Measurements from ENCODE around the gene INSR.
"Not testable (repeated sequence)": the region's sequence is repeated elsewhere in the genome, so short reads cannot be mapped to it uniquely, and the experiment has no call there.

The INSR gene

DNA sequence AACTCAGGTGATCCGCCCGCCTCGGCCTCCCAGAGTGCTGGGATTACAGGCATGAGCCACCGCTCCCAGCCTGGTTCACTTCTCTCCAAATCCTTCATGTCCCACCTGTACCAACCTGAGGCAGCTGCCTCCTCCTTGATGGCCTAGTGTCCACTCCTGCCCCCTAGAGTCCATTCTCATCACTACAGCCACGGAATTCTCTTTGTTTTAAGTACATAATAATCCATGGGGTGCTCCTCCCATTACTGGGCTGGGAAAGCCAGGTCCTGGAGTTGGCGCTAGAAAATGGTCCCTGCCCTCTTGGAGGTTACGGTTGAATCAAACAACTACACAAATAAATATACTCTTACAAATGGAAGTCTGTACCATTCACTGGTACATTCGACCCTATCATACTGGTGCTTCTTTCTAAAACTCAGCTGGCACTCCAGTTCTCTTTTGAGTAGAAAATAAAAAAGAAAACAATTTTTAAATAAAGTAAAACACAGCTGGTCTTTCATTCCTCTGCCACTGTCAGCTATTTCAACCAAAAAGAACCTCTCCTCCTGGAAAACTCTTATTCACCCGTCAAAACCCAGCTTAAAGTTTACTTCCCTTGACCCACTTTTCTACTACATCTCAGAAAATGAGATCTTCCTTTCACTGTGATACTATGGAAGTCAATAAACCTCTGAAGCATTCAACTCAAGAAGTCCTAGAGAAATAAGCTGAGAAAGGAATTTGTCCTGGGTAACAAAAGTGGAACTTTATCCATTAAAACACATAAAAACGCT, 32.1 kb upstream of the INSR start:
- no peaks in the 10 kb centered on the region for H3K36me3 ChIP-seq (ENCODE audit: insufficient read depth, low read length)
- no peak overlapping the region for H3K27ac ChIP-seq (ENCODE audit: low read depth, low read length)
- no peaks in the 10 kb centered on the region for H3K4me1 ChIP-seq (ENCODE audit: insufficient read depth, low read length)
- H3K27me3 ChIP-seq (ENCODE audit: control insufficient read depth in 1 of 2, insufficient read depth in 2 of 2, low read length in 2 of 2), result no peaks in the 10 kb centered on the region
- H3K4me3 ChIP-seq (ENCODE audit: low read depth in 1 of 2, low read length in 2 of 2), result no peak overlapping the region
- H3K9me3 ChIP-seq (ENCODE audit: low read length), result no peaks in the 10 kb centered on the region
- no peak overlapping the region for H3K9ac ChIP-seq (ENCODE audit: low read length)

DNA sequence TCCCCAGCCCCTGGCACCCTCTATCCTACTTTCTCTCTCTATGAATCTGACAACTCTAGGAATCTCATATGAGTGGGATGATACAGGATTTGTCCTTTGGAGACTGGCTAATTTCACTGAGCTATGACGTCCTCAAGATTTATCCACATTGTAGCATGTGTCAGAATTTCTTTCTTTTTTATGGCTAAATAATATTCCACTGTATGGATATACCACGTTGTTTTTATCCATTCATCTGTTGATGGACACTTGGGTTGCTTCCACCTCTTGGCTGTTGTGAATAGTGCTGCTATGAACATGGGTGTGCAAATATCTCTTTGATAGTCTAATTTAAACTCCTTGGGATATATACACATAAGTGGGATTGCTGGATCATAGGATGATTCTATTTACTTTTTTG, 24.0 kb upstream of the INSR start:
- Histone ChIP-seq H3K4me1 (ENCODE audit: insufficient read depth, low read length) (no peaks in the 10 kb centered on the region), H3K9me3 (ENCODE audit: low read length) (no peaks in the 10 kb centered on the region), H3K9ac (ENCODE audit: low read length) (no peak overlapping the region), H3K27me3 (ENCODE audit: control insufficient read depth in 1 of 2, insufficient read depth in 2 of 2, low read length in 2 of 2) (no peaks in the 10 kb centered on the region), H3K4me3 (ENCODE audit: low read depth in 1 of 2, low read length in 2 of 2) (no peak overlapping the region), H3K27ac (ENCODE audit: low read depth, low read length) (no peak overlapping the region), H3K36me3 (ENCODE audit: insufficient read depth, low read length) (no peaks in the 10 kb centered on the region)

DNA sequence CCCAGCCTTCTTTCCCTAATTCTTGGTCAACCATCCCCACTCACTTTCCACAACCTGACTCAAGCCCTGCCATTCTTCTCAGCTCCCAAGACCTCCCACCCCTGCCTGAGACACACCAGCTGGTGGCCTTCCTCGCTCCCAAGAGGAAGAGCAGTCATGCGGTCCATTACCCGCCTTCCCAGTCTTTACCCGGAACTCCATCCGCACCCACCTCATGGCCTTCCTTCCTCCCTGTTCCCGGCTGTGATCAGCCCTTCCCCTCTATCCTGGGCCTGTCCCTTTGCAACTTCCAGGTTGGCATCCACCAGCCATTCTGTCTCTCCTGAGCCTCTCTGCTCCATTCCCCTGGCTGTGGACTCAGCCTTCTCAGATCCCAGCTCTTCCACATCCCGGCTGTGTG, 18.6 kb upstream of the INSR start:
- no peaks in the 10 kb centered on the region for H3K4me1 ChIP-seq (ENCODE audit: insufficient read depth, low read length)
- no peaks in the 10 kb centered on the region for H3K9me3 ChIP-seq (ENCODE audit: low read length)
- H3K27ac ChIP-seq (ENCODE audit: low read depth, low read length), result no peak overlapping the region
- no peaks in the 10 kb centered on the region for H3K27me3 ChIP-seq (ENCODE audit: control insufficient read depth in 1 of 2, insufficient read depth in 2 of 2, low read length in 2 of 2)
- H3K9ac ChIP-seq (ENCODE audit: low read length), result no peak overlapping the region
- H3K36me3 ChIP-seq (ENCODE audit: insufficient read depth, low read length), result no peaks in the 10 kb centered on the region
- no peak overlapping the region for H3K4me3 ChIP-seq (ENCODE audit: low read depth in 1 of 2, low read length in 2 of 2)

DNA sequence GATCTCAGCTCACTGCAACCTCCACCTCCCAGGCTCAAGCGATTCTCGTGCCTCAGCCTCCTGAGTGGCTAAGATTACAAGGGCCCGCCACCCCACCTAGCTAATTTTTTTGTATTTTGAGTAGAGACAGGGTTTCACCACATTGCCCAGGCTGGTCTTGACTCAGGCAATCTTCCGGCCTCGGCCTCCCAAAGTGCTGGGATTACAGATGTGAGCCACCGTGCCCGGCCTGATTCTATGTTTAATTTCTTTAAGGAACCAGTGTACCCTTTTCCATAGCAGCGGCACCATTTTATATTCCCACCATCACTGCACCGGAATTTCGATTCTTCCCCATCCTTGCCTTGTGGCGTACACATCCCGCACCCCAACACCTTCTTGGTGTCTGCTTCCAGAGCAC, 17.7 kb upstream of the INSR start:
- Histone ChIP-seq H3K27me3 (ENCODE audit: control insufficient read depth in 1 of 2, insufficient read depth in 2 of 2, low read length in 2 of 2) (no peaks in the 10 kb centered on the region), H3K9ac (ENCODE audit: low read length) (no peak overlapping the region), H3K4me1 (ENCODE audit: insufficient read depth, low read length) (no peaks in the 10 kb centered on the region), H3K27ac (ENCODE audit: low read depth, low read length) (no peak overlapping the region), H3K36me3 (ENCODE audit: insufficient read depth, low read length) (no peaks in the 10 kb centered on the region), H3K4me3 (ENCODE audit: low read depth in 1 of 2, low read length in 2 of 2) (no peak overlapping the region), H3K9me3 (ENCODE audit: low read length) (no peaks in the 10 kb centered on the region)

DNA sequence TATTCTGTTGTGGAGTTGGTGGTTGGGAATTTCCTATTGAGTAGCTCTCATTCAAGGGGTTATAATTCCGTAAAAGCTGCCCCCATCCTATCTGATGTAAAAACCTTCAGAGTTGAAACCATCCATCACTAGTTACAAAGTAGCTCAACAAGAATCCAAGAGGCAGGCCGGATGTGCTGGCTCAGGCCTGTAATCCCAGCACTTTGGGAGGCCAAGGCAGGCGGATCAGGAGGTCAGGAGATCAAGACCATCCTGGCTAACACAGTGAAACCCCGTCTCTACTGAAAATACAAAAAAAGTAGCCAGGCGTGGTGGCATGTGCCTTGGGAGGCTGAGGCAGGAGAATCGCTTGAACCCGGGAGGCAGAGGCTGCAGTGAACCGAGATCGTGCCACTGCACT, 14.1 kb upstream of the INSR start:
- not testable (repeated sequence) for H3K36me3 ChIP-seq (ENCODE audit: insufficient read depth, low read length); H3K27ac ChIP-seq (ENCODE audit: low read depth, low read length); H3K9me3 ChIP-seq (ENCODE audit: low read length); H3K4me3 ChIP-seq (ENCODE audit: low read depth in 1 of 2, low read length in 2 of 2); H3K27me3 ChIP-seq (ENCODE audit: control insufficient read depth in 1 of 2, insufficient read depth in 2 of 2, low read length in 2 of 2); H3K9ac ChIP-seq (ENCODE audit: low read length); H3K4me1 ChIP-seq (ENCODE audit: insufficient read depth, low read length)

DNA sequence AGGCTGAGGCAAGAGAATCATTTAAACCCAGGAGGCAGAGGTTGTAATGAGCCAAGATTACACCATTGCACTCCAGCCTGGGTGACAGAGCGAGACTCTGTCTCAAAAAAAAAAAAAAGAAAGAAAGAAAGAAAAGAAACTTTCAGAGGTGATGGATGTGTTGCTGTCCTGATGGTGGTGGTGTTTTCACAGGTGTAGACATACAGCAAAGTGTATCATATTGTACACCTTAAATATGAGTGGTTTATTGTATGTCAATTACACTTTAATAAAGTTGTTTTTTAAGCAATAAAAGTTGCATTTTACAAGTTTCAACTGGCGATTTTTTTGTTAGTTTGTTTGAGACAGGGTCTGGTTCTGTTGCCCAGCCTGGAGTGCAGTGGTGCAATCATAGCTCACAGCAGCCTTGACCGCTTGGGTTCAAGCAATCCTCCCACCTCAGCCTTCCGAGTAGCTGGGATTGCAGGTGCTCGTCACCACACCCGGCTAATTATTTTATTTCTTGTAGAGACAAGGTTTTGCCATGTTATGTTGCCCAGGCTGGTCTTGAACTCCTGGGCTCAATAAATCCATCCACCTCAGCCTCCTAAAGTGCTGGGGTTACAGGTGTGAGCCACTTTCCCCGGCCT, 13.5 kb upstream of the INSR start:
- Histone ChIP-seq H3K27ac (ENCODE audit: low read depth, low read length) (no peak overlapping the region), H3K27me3 (ENCODE audit: control insufficient read depth in 1 of 2, insufficient read depth in 2 of 2, low read length in 2 of 2) (no peaks in the 10 kb centered on the region), H3K36me3 (ENCODE audit: insufficient read depth, low read length) (no peaks in the 10 kb centered on the region), H3K4me3 (ENCODE audit: low read depth in 1 of 2, low read length in 2 of 2) (no peak overlapping the region), H3K9ac (ENCODE audit: low read length) (no peak overlapping the region), H3K9me3 (ENCODE audit: low read length) (no peaks in the 10 kb centered on the region), H3K4me1 (ENCODE audit: insufficient read depth, low read length) (no peaks in the 10 kb centered on the region)

DNA sequence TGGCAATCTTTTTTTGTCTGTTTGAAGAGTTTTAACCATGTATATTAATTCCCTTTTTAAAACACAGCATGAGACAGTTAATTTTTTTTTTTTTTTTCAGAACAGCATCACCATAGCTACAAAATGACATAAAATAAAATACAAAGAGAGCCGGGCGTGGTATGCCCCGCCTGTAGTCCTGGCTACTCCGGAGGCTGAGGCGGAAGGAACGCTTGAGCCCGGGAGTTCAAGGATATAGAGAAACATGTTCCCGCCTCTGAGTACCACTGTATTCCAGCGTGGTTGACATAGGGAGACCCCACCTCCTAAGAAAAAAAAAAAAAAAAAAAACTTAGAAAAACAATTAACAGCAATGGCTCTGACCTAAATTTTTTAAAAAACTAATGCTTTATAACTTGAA, 10.0 kb upstream of the INSR start:
- H3K9ac ChIP-seq (ENCODE audit: low read length), result no peak overlapping the region
- no peak overlapping the region for H3K27ac ChIP-seq (ENCODE audit: low read depth, low read length)
- no peak overlapping the region for H3K4me3 ChIP-seq (ENCODE audit: low read depth in 1 of 2, low read length in 2 of 2)
- H3K36me3 ChIP-seq (ENCODE audit: insufficient read depth, low read length), result no peaks in the 10 kb centered on the region
- no peaks in the 10 kb centered on the region for H3K27me3 ChIP-seq (ENCODE audit: control insufficient read depth in 1 of 2, insufficient read depth in 2 of 2, low read length in 2 of 2)
- H3K4me1 ChIP-seq (ENCODE audit: insufficient read depth, low read length), result no peaks in the 10 kb centered on the region
- H3K9me3 ChIP-seq (ENCODE audit: low read length), result no peaks in the 10 kb centered on the region

DNA sequence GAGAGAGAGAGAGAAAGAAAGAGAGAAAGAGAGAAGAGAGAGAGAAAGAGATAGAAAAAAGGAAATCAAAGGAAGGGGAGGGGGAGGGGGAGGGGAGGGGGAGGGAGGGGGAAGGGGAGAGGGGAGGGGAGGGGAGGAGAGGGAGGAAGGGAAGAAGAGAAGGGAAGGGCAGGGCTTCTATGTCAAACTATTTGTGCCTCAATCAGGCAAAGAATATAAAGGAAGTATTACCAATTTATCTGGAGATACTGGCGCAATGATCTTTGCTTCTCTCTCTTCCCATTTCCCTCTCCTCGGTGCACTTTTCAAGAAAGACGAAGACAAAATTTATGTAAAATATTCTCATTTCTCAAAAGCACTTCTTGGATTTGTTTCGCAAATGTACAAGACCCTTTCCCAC, 9.3 kb upstream of the INSR start:
- Histone ChIP-seq H3K9me3 (ENCODE audit: low read length) (no peaks in the 10 kb centered on the region), H3K9ac (ENCODE audit: low read length) (no peak overlapping the region), H3K4me3 (ENCODE audit: low read depth in 1 of 2, low read length in 2 of 2) (no peak overlapping the region), H3K4me1 (ENCODE audit: insufficient read depth, low read length) (no peaks in the 10 kb centered on the region), H3K36me3 (ENCODE audit: insufficient read depth, low read length) (no peaks in the 10 kb centered on the region), H3K27me3 (ENCODE audit: control insufficient read depth in 1 of 2, insufficient read depth in 2 of 2, low read length in 2 of 2) (no peaks in the 10 kb centered on the region), H3K27ac (ENCODE audit: low read depth, low read length) (no peak overlapping the region)

DNA sequence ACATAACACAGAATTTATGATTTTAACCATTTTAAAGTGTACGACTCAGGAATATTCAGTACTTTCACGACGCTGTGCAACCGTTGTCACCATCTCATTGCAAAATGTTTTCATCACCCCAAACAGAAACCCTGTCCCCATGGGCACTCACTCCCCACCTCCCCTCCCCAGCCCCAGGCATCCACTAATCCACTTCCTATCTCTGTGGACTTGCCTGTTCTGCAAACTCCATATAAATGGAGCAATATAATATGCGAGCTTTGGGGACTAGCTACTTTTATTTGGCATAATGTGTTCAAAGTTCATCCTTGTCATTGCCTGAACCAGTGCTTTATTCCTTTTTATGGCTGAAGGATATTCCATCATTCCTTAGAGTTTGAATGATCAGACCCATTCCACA, 7.3 kb upstream of the INSR start:
- H3K9me3 ChIP-seq (ENCODE audit: low read length), result no peaks in the 10 kb centered on the region
- H3K4me3 ChIP-seq (ENCODE audit: low read depth in 1 of 2, low read length in 2 of 2), result no peak overlapping the region
- no peaks in the 10 kb centered on the region for H3K4me1 ChIP-seq (ENCODE audit: insufficient read depth, low read length)
- H3K9ac ChIP-seq (ENCODE audit: low read length), result no peak overlapping the region
- no peaks in the 10 kb centered on the region for H3K36me3 ChIP-seq (ENCODE audit: insufficient read depth, low read length)
- H3K27ac ChIP-seq (ENCODE audit: low read depth, low read length), result no peak overlapping the region
- no peaks in the 10 kb centered on the region for H3K27me3 ChIP-seq (ENCODE audit: control insufficient read depth in 1 of 2, insufficient read depth in 2 of 2, low read length in 2 of 2)

DNA sequence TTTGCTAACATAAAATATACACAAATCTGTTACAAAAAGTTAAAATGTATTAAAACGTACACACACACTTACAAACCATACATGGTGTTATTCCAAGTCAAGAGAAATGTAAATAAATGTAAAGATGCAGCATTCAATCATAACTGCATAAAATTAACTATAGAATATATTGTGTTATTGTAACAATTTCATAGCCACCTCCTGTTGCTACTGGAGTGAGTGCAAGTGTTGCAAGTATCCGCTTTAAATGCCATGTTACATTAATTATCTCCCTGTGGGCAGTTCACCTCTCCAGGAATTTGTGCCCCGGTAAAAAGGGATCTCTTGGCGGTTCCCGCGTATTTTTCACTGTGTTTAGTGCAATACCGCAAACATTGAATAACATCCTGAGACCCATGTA, 3.5 kb upstream of the INSR start:
- H3K36me3 ChIP-seq (ENCODE audit: insufficient read depth, low read length), result no peaks in the 10 kb centered on the region
- H3K9me3 ChIP-seq (ENCODE audit: low read length), result no peaks in the 10 kb centered on the region
- peaks cover 8% of the 10 kb centered on the region for H3K4me1 ChIP-seq (ENCODE audit: insufficient read depth, low read length)
- H3K27ac ChIP-seq (ENCODE audit: low read depth, low read length), result no peak overlapping the region
- H3K4me3 ChIP-seq (ENCODE audit: low read depth in 1 of 2, low read length in 2 of 2), result no peak overlapping the region
- no peaks in the 10 kb centered on the region for H3K27me3 ChIP-seq (ENCODE audit: control insufficient read depth in 1 of 2, insufficient read depth in 2 of 2, low read length in 2 of 2)
- no peak overlapping the region for H3K9ac ChIP-seq (ENCODE audit: low read length)

DNA sequence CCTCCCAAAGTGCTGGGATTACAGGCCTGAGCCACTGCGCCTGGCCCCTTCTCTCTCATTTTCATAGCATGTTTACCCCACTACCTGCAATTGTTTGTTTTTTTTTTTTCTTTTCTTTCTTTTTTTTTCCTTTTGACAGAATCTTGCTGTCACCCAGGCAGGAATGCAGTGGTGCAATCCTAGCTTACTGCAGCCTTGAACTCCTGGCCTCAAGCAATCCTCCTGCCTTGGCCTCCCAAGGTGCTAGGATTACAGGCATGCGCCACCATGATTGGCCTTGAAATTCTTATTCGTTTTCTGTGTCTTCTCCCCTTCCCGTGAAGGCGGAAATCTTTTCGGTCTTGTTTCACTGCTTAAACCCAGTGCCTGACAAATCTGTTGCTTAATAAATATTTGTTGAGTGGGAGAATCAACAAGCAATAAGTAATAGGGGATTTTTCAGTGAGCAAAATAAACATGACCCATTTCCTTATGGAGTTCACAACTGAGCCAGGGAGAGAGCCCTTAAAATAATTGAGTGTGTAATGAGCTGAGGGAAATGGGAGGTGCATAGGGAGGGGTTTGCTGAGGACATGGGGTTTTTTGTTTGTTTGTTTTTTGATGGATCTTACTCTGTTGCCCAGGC, 1.8 kb upstream of the INSR start:
- H3K4me3 ChIP-seq (ENCODE audit: low read depth in 1 of 2, low read length in 2 of 2), result no peak overlapping the region
- peaks cover 11% of the 10 kb centered on the region for H3K4me1 ChIP-seq (ENCODE audit: insufficient read depth, low read length)
- no peaks in the 10 kb centered on the region for H3K9me3 ChIP-seq (ENCODE audit: low read length)
- H3K27me3 ChIP-seq (ENCODE audit: control insufficient read depth in 1 of 2, insufficient read depth in 2 of 2, low read length in 2 of 2), result no peaks in the 10 kb centered on the region
- no peak overlapping the region for H3K9ac ChIP-seq (ENCODE audit: low read length)
- H3K36me3 ChIP-seq (ENCODE audit: insufficient read depth, low read length), result no peaks in the 10 kb centered on the region
- no peak overlapping the region for H3K27ac ChIP-seq (ENCODE audit: low read depth, low read length)

All from muscle layer of colon (tissue), 2 donors.